GM06990 (cell line): ENCODE measurements around the gene ZC3H10.

ENCODE experiments used
- DNase-seq: peaks from one replicate; pipeline ENCODE4 v3.0.0-alpha.2; 2011; ENCODE audit not compliant: insufficient read length; ENCODE audit errors: extremely low read depth
- H3K27me3 ChIP-seq: replicated peaks from 2 replicates; pipeline ENCODE4 v1.6.0; 2011; ENCODE audit warnings: low read length; ENCODE audit not compliant: control insufficient read depth, insufficient read depth
- H3K36me3 ChIP-seq: 2 replicates; pipeline ENCODE4 v1.5.1; 2011; ENCODE audit warnings: low read length; ENCODE audit not compliant: control insufficient read depth, insufficient read depth
- H3K4me3 ChIP-seq: replicated peaks from 2 replicates; pipeline ENCODE4 v1.5.1; 2011; ENCODE audit warnings: low read depth, mild to moderate bottlenecking, control low read depth, low read length
- TF ChIP-seq, protein P1 (sequence below): IDR thresholded peaks from 2 replicates; pipeline ENCODE4 v1.5.1; 2011; ENCODE audit warnings: low read length, control low read depth, mild to moderate bottlenecking, inconsistent platforms; ENCODE audit not compliant: insufficient read depth, poor library complexity, severe bottlenecking

Gene ZC3H10

DNA sequence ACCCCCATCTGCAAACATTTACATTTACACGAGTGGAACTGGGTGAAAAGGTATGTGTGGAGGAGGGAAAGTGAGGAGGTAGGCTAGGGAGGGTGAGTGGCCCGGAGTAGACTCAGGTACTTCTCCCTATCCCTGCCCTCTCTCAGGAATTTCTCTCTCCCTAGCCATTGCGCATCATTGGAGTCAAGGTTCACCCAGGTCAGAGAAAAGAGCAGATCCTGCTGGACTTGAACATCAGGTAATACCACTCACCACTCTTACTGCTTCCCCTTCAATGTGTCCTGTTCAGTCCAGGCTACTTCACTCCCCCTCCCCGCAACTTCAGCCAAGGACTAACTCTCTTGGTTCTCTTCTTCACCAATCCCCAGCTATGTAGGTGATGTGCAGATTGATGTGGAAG lies 12.8 kb downstream of the ZC3H10 start:
- no peak for DNase-seq
- Histone ChIP-seq H3K27me3 (no peaks in the 10 kb centered on the region), H3K36me3 (peaks cover 10% of the 10 kb centered on the region), H3K4me3 (no peak overlapping the region)
- TF ChIP-seq, protein P1, sequence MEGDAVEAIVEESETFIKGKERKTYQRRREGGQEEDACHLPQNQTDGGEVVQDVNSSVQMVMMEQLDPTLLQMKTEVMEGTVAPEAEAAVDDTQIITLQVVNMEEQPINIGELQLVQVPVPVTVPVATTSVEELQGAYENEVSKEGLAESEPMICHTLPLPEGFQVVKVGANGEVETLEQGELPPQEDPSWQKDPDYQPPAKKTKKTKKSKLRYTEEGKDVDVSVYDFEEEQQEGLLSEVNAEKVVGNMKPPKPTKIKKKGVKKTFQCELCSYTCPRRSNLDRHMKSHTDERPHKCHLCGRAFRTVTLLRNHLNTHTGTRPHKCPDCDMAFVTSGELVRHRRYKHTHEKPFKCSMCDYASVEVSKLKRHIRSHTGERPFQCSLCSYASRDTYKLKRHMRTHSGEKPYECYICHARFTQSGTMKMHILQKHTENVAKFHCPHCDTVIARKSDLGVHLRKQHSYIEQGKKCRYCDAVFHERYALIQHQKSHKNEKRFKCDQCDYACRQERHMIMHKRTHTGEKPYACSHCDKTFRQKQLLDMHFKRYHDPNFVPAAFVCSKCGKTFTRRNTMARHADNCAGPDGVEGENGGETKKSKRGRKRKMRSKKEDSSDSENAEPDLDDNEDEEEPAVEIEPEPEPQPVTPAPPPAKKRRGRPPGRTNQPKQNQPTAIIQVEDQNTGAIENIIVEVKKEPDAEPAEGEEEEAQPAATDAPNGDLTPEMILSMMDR, result no peak

DNA sequence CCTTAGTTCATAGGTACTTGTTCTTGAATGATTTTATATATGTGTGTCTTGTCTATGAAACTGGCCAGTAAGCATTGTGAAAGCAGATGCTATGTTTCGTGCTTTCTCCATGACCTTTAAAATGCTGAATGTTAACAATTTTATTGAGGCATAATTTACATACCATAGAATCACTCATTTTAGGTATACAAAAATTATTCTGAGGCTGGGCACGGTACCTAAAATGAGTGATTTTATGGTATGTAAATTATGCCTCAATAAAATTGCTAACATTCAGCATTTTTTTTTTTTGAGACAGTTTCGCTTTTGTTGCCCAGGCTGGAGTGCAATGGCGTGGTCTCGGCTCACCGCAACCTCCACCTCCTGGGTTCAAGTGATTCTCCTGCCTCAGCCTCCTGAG lies 16.8 kb downstream of the ZC3H10 start:
- Histone ChIP-seq H3K4me3 (no peak overlapping the region), H3K27me3 (no peaks in the 10 kb centered on the region), H3K36me3 (peaks cover 23% of the 10 kb centered on the region)
- DNase-seq, result no peak
- TF ChIP-seq, protein P1, result no peak

- TF ChIP-seq, protein P1, result no peak
- peaks cover 27% of the 10 kb centered on the region for H3K36me3 ChIP-seq
- no peak for DNase-seq
- no peaks in the 10 kb centered on the region for H3K27me3 ChIP-seq
- no peak overlapping the region for H3K4me3 ChIP-seq
Observed at GRCh38 chr12:56137853-56138571, 19.9 kb downstream of the ZC3H10 start.

GRCh38 chr12:56141946-56142784 lies 24.1 kb downstream of the ZC3H10 start:
- peaks cover 33% of the 10 kb centered on the region for H3K36me3 ChIP-seq
- TF ChIP-seq, protein P1, result no peak

GRCh38 chr12:56143217-56143616 lies 25.2 kb downstream of the ZC3H10 start:
- TF ChIP-seq, protein P1, result no peak
- no peak for DNase-seq
- Histone ChIP-seq H3K4me3 (no peak overlapping the region), H3K36me3 (peaks cover 26% of the 10 kb centered on the region), H3K27me3 (no peaks in the 10 kb centered on the region)

More at GRCh38 chr12:56141946-56142784, 24.1 kb downstream of the ZC3H10 start:
- DNase-seq, result no peak
- Histone ChIP-seq H3K27me3 (no peaks in the 10 kb centered on the region), H3K4me3 (no peak overlapping the region)
